ENCODE measurements around the gene FAM200B.

- TF ChIP-seq POLR2A (IDR thresholded peaks at IDR 0.05) (no peak), CTCF (IDR thresholded peaks at IDR 0.05) (no peak)
These were observed 14.6 kb upstream of the FAM200B start for GRCh38 chr4:15667006-15667405.
